Smooth muscle cell (in vitro differentiated cells): ENCODE results near the gene FAM83G. TPM values are rescaled to one million over a fixed set of nuclear protein-coding genes. Genes with fewer than 3 reads are reported as not detected.

Experiments used
- DNase-seq: peaks from one replicate; lab custom pipeline; 2025; ENCODE audit not compliant: unreplicated experiment; lab: John Stamatoyannopoulos, UW
- H2AFZ ChIP-seq: fragments of 200-600 bp; sonication (generic); 2 replicates; pipeline ENCODE4 v1.6.0; 2016; ENCODE audit warnings: antibody characterized with exemption, low read depth, mild to moderate bottlenecking
- H3F3A ChIP-seq: fragments of 200-600 bp; sonication (generic); 2 replicates; pipeline ENCODE4 v1.6.0; 2017; ENCODE audit warnings: antibody characterized with exemption, low read depth
- H3K27ac ChIP-seq: fragments of 200-600 bp; sonication (generic); 2 replicates; pipeline ENCODE4 v1.5.1; 2016; ENCODE audit warnings: low read depth, mild to moderate bottlenecking
- H3K27me3 ChIP-seq: fragments of 200-600 bp; sonication (generic); 2 replicates; pipeline ENCODE4 v1.6.1; 2016; ENCODE audit warnings: low read depth, mild to moderate bottlenecking
- H3K36me3 ChIP-seq: fragments of 200-600 bp; sonication (generic); 2 replicates; pipeline ENCODE4 v1.5.1; 2016; ENCODE audit warnings: low read depth
- H3K4me1 ChIP-seq: fragments of 200-600 bp; sonication (generic); 2 replicates; pipeline ENCODE4 v1.5.1; 2016; ENCODE audit warnings: low read depth
- H3K4me2 ChIP-seq: fragments of 200-600 bp; sonication (generic); 2 replicates; pipeline ENCODE4 v1.6.0; 2016; ENCODE audit warnings: mild to moderate bottlenecking
- H3K4me3 ChIP-seq: fragments of 200-600 bp; sonication (generic); 2 replicates; pipeline ENCODE4 v1.5.1; 2016; ENCODE audit warnings: mild to moderate bottlenecking
- H3K79me2 ChIP-seq: fragments of 200-600 bp; sonication (generic); 2 replicates; pipeline ENCODE4 v1.6.0; 2016; ENCODE audit warnings: low read depth, mild to moderate bottlenecking
- H3K9ac ChIP-seq: fragments of 200-600 bp; sonication (generic); 2 replicates; pipeline ENCODE4 v1.6.0; 2016; ENCODE audit warnings: low read depth
- H3K9me3 ChIP-seq: fragments of 200-600 bp; sonication (generic); replicated peaks from 2 replicates; pipeline ENCODE4 v1.5.1; 2016; ENCODE audit warnings: low read depth
- H4K20me1 ChIP-seq: fragments of 200-600 bp; sonication (generic); 2 replicates; pipeline ENCODE4 v1.6.0; 2016; ENCODE audit warnings: low read depth
- CTCF ChIP-seq: fragments of 200-600 bp; sonication (generic); IDR thresholded peaks from 2 replicates; pipeline ENCODE4 v1.5.1; 2017; ENCODE audit warnings: borderline replicate concordance, mild to moderate bottlenecking, antibody characterized with exemption; ENCODE audit not compliant: insufficient read depth, poor library complexity, severe bottlenecking
- WGBS: methylation state at CpG from one replicate; pipeline ENCODE4 v1.1.7; 2016; ENCODE audit warnings: low lambda C conversion rate; 5-methylcytosine and 5-hydroxymethylcytosine counted together
- polyA plus RNA-seq: library from polyadenylated mRNA; unstranded; fragments of >200 nt; fragmentation: Nextera tagmentation; extraction: Ambion mirVana; gene quantifications from 2 replicates; pipeline ENCODE4 v1.2.1, GENCODE V29; 2016
- total RNA-seq: library from RNA; depleted of rRNA; stranded (reverse); fragments of >200 nt; gene quantifications from 2 replicates; pipeline ENCODE4 v1.2.3, GENCODE V29; 2014

The FAM83G gene
- total and polyA plus RNA-seq, 2 experiments from 2014 or later: 8.2 to 14.2 TPM

DNA sequence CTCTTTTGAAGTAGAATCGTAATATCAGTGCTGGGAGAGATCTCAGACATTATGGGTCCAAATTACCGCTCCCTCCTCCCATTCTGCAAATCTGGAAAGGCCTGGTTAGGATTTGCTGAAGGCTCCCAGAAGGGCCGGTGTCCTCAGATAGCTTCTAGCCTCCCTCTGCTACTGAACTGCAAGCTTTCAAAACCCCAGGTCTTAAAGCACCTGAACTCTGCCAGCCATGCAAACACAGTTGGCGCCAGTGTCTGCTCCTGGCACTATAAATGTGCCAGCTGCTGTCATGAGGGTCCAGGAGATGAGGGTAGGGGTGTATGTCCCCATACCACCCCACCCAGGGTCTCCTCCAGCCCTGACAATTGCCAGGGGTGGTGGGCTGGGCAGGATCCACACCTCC is 28.4 kb downstream of the FAM83G start:
- Histone ChIP-seq H4K20me1 (peaks cover 7% of the 10 kb centered on the region), H3K4me2 (no peak overlapping the region)
- WGBS: 84% methylated on average over 4 of the region's 4 CpGs

GRCh38 chr17:18975597-18975996 is 29.0 kb downstream of the FAM83G start:
- no peak overlapping the region for H3K4me2 ChIP-seq
- no peak for TF ChIP-seq CTCF
- no peak overlapping the region for H3K4me3 ChIP-seq
- H2AFZ ChIP-seq: no peak overlapping the region
- H3F3A ChIP-seq: no peaks in the 10 kb centered on the region
- H3K36me3 ChIP-seq: no peaks in the 10 kb centered on the region
- DNase-seq: no peak
- WGBS: 98% methylated on average over 13 of the region's 13 CpGs
- H3K9ac ChIP-seq: no peak overlapping the region
- peaks cover 7% of the 10 kb centered on the region for H4K20me1 ChIP-seq
- no peaks in the 10 kb centered on the region for H3K9me3 ChIP-seq
- H3K27ac ChIP-seq: no peak overlapping the region
- H3K27me3 ChIP-seq: no peaks in the 10 kb centered on the region
- H3K79me2 ChIP-seq: no peaks in the 10 kb centered on the region
- no peaks in the 10 kb centered on the region for H3K4me1 ChIP-seq

More for the DNA sequence above, 28.4 kb downstream of the FAM83G start:
- no peaks in the 10 kb centered on the region for H3K79me2 ChIP-seq
- H3K27me3 ChIP-seq: no peaks in the 10 kb centered on the region
- no peaks in the 10 kb centered on the region for H3F3A ChIP-seq
- no peak overlapping the region for H3K27ac ChIP-seq
- H3K9ac ChIP-seq: no peak overlapping the region
- H2AFZ ChIP-seq: no peak overlapping the region
- no peaks in the 10 kb centered on the region for H3K9me3 ChIP-seq
- TF ChIP-seq CTCF: no peak
- no peak overlapping the region for H3K4me3 ChIP-seq
- no peaks in the 10 kb centered on the region for H3K36me3 ChIP-seq
- no peak for DNase-seq
- no peaks in the 10 kb centered on the region for H3K4me1 ChIP-seq

DNA sequence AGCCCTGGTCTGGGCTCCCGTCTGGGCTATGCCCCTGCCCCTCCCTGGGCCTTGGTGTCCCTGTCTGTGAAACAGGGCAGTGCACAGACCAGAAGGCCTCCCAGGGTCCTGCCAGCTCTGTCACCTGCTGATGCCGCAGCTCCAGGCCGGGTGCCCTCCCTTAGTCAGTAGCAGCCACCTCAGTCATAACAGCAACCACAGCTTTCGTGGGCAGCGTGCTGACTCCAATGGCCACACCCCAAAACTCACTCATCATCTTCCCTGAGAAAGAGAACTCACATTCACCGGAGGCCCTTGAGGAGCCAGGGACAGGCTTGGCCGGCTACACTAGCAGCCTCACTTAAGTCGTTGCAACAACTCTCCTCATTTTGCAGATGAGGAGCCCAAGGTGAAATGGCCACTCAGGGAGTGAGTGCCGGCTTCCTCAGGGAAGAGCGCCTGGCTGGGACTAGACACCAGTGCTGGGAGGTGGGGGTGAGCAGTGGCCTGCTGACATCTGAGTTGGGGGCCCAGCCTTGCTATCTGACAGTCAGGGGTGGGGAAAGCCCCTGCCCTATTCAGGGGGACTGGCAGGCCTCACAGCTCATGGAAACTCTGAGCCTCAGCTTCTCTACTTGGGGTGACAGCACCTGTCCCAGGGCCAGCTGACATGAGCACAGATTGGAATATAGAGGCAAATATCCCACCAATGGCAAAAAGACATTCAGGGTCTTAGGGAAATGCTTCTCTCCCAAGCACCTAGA is 30.0 kb downstream of the FAM83G start:
- Histone ChIP-seq H3F3A (no peaks in the 10 kb centered on the region), H3K4me3 (no peak overlapping the region), H3K36me3 (no peaks in the 10 kb centered on the region), H3K4me2 (no peak overlapping the region), H3K79me2 (no peaks in the 10 kb centered on the region), H3K9me3 (no peaks in the 10 kb centered on the region), H3K4me1 (no peaks in the 10 kb centered on the region), H2AFZ (no peak overlapping the region), H3K27me3 (no peaks in the 10 kb centered on the region), H3K27ac (peak overlapping the region; percentile 35), H3K9ac (no peak overlapping the region), H4K20me1 (peaks cover 7% of the 10 kb centered on the region)
- no peak for DNase-seq
- 91% methylated on average over 10 of the region's 10 CpGs for WGBS
- no peak for TF ChIP-seq CTCF

- Histone ChIP-seq H3K4me3 (no peak overlapping the region), H3K9ac (no peak overlapping the region), H3K4me1 (peaks cover 12% of the 10 kb centered on the region), H3F3A (no peaks in the 10 kb centered on the region), H2AFZ (no peak overlapping the region), H3K9me3 (no peaks in the 10 kb centered on the region), H3K4me2 (no peak overlapping the region), H3K79me2 (no peaks in the 10 kb centered on the region), H3K27ac (no peak overlapping the region), H3K36me3 (no peaks in the 10 kb centered on the region), H4K20me1 (peaks cover 7% of the 10 kb centered on the region), H3K27me3 (no peaks in the 10 kb centered on the region)
- no peak for DNase-seq
- no peak for TF ChIP-seq CTCF
- 94% methylated on average over 7 of the region's 7 CpGs for WGBS
These were observed 32.8 kb downstream of the FAM83G start for GRCh38 chr17:18971801-18972200.
